Coronary artery (tissue), 2 donors: ENCODE results near the gene RPS5.

Experiments used
- DNase-seq: peaks from one replicate; pipeline ENCODE4 v3.0.0-alpha.2; 2017; ENCODE audit warnings: low spot score
- H3K27ac ChIP-seq, 2 donors: fragments of 200-600 bp; sonication (generic); one replicate each; pipeline ENCODE4 v1.5.1; 2016 to 2019
- H3K4me3 ChIP-seq: fragments of 200-600 bp; sonication (generic); 2 replicates; pipeline ENCODE4 v1.5.1; 2016; ENCODE audit warnings: mild to moderate bottlenecking, moderate library complexity
- TF ChIP-seq, protein P1 (sequence below): fragments of 200-600 bp; sonication (generic); IDR thresholded peaks from one replicate; pipeline ENCODE4 v1.5.1; 2019; ENCODE audit warnings: antibody characterized with exemption

Gene RPS5

GRCh38 chr19:58381460-58382212, 5.4 kb upstream of the RPS5 start:
- H3K27ac ChIP-seq, result peak overlapping the region; percentile 74 to 97
- H3K4me3 ChIP-seq, result peak overlapping the region; percentile 91
- DNase-seq, result no peak
- TF ChIP-seq, protein P1, sequence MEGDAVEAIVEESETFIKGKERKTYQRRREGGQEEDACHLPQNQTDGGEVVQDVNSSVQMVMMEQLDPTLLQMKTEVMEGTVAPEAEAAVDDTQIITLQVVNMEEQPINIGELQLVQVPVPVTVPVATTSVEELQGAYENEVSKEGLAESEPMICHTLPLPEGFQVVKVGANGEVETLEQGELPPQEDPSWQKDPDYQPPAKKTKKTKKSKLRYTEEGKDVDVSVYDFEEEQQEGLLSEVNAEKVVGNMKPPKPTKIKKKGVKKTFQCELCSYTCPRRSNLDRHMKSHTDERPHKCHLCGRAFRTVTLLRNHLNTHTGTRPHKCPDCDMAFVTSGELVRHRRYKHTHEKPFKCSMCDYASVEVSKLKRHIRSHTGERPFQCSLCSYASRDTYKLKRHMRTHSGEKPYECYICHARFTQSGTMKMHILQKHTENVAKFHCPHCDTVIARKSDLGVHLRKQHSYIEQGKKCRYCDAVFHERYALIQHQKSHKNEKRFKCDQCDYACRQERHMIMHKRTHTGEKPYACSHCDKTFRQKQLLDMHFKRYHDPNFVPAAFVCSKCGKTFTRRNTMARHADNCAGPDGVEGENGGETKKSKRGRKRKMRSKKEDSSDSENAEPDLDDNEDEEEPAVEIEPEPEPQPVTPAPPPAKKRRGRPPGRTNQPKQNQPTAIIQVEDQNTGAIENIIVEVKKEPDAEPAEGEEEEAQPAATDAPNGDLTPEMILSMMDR, result no peak

DNA sequence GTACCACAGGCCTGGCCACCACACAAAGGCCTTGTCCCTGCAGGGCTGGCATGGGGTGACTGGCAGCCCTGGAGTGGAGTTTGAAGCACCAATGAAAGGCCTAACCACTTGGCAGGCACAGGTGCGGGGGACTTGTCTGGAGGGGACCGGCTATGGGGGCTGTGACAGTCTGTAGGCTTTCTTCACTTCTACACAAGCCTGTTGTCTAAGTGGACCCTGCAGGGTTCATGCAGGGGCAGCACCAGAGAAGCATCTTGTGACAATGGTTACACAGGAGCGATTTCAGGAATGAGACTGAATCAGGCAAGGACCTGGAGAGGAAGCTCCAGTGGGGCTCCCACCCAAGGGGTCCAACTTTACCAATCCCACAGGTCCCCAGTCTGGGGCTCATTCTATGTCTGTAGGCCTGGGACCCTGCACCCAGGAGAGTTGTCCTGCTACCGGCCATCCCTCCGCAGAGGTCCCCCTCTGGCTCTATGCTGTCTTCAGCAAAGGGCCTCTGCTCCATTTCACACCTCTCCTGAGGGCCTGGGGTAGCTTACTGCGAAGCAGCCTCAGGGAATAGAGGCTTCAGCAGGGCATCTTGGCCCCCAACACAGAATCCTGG, 4.0 kb upstream of the RPS5 start:
- Histone ChIP-seq H3K27ac (no peak overlapping the region), H3K4me3 (no peak overlapping the region)
- TF ChIP-seq, protein P1, result no peak
- no peak for DNase-seq

GRCh38 chr19:58385313-58385890, 1.7 kb upstream of the RPS5 start:
- peak overlapping the region; percentile 98 for H3K4me3 ChIP-seq
- TF ChIP-seq, protein P1, result no peak

GRCh38 chr19:58385891-58386575, 1.0 kb upstream of the RPS5 start:
- Histone ChIP-seq H3K4me3 (peak overlapping the region; percentile 98), H3K27ac (peak overlapping the region; percentile 94 to 99)
- no peak for DNase-seq
- TF ChIP-seq, protein P1, result no peak

More at GRCh38 chr19:58385313-58385890, 1.7 kb upstream of the RPS5 start:
- H3K27ac ChIP-seq, result peak overlapping the region; percentile 94 to 99
- DNase-seq, result no peak

DNA sequence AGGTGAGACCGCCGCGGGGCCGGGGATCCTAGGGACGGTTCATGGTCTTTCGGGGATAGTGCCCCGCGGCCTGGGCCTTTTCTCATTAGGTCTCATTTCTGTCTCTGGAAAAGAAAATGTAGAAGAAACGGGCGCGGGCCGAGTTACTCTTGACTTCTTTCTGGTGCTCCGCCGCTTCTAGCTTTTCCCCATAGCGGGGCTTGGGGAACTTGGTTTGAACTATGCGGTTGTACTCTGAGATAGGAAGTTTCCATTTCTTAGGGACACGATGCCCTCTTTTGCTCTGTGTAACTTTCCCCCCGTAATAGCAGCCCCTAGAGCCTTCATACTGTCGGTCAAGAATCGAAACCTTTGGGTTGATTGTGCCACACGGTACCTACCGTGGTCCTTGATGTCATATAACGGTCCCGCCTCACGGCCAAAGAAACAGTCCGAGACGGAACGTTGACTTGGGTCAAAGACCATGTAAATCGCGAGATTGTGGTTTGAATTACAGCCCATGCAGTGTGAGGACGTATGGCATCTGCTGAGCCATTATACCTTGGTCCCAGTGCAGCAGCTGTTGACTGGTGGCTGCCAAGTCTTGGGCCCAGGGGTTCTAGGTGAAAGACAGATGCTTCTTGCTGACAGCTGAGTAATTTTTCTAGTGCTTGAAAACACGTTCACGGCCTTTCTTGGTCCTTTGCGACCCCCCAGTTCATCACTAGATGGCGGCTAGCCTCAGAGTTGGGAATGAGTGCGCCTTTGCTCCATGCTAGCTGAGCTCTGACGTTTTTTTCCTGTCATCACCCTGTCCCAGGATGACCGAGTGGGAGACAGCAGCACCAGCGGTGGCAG, 487 bp downstream of the RPS5 start:
- no peak for DNase-seq
- Histone ChIP-seq H3K4me3 (peak overlapping the region; percentile 98), H3K27ac (peak overlapping the region; percentile 94 to 99)
- TF ChIP-seq, protein P1, result no peak

DNA sequence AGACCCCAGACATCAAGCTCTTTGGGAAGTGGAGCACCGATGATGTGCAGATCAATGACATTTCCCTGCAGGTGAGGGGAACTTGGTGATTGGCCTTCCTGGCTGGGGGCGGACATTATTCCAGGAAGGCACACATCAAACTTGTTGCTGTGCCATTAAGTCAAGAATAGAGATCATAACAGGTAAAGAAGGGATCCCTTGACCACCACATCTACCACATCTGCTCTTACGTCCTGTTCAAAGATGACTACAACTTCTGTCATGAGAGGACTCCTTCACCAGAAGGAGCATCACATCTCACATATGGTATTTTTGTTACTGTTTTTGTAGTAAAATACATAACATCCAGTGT, 1.1 kb downstream of the RPS5 start:
- H3K4me3 ChIP-seq, result peak overlapping the region; percentile 98
- TF ChIP-seq, protein P1, result no peak
- no peak for DNase-seq
- no peak overlapping the region for H3K27ac ChIP-seq
